Thymus (tissue), 11 donors: ENCODE results near the gene ACTMAP. TPM values are rescaled to one million over a fixed set of nuclear protein-coding genes. Genes with fewer than 3 reads are reported as not detected.
"Not testable (repeated sequence)": the region's sequence is repeated elsewhere in the genome, so short reads cannot be mapped to it uniquely, and the experiment has no call there.

ENCODE experiments used
- DNase-seq, 9 donors: peaks; one replicate each; pipeline ENCODE4 v3.0.0-alpha.2; 2013; ENCODE audit warnings: low spot score in 9 of 9, low read depth in 6 of 9, missing footprints in 1 of 9
- H3K27ac ChIP-seq, 2 donors: one replicate each; pipeline ENCODE4 v1.5.1; 2013; ENCODE audit warnings: control low read depth in 1 of 2, low read depth in 1 of 2, low read length in 1 of 2, mild to moderate bottlenecking in 1 of 2, moderate library complexity in 1 of 2
- H3K27me3 ChIP-seq, 2 donors: one replicate each; pipeline ENCODE4 v1.5.1; 2013; ENCODE audit warnings: low read length in 1 of 2; ENCODE audit not compliant: control insufficient read depth in 2 of 2, insufficient read depth in 1 of 2
- H3K36me3 ChIP-seq, 2 donors: one replicate each; pipeline ENCODE4 v1.5.1; 2013; ENCODE audit warnings: low read length in 1 of 2, mild to moderate bottlenecking in 1 of 2, moderate library complexity in 1 of 2; ENCODE audit not compliant: control insufficient read depth in 2 of 2, insufficient read depth in 2 of 2
- H3K4me1 ChIP-seq, 2 donors: one replicate each; pipeline ENCODE4 v1.5.1; 2013; ENCODE audit warnings: low read length in 2 of 2; ENCODE audit not compliant: control insufficient read depth in 2 of 2, insufficient read depth in 2 of 2
- H3K4me3 ChIP-seq, 2 donors: one replicate each; pipeline ENCODE4 v1.5.1; 2013; ENCODE audit warnings: low read length in 2 of 2, control low read depth in 1 of 2, mild to moderate bottlenecking in 1 of 2
- H3K9me3 ChIP-seq, 2 donors: one replicate each; pipeline ENCODE4 v1.5.1; 2013; ENCODE audit warnings: low read length in 1 of 2, mild to moderate bottlenecking in 1 of 2; ENCODE audit not compliant: control insufficient read depth in 2 of 2, insufficient read depth in 1 of 2
- WGBS: extraction: QIAGEN DNeasy Blood & Tissue Kit; methylation state at CpG from one replicate; pipeline ENCODE4 v1.1.7; 2013; 5-methylcytosine and 5-hydroxymethylcytosine counted together
- polyA plus RNA-seq: library from polyadenylated mRNA; stranded (reverse); fragments of 200-250 nt; gene quantifications from one replicate; pipeline ENCODE4 v1.2.3, GENCODE V29; 2013
- total RNA-seq: library from RNA; stranded (reverse); fragments of 120-200 nt; gene quantifications from one replicate; pipeline ENCODE4 v1.2.4, GENCODE V29; 2013
- donor health status: healthy.

The ACTMAP gene
- total and polyA plus RNA-seq, 2 donors: 1.1 to 7.4 TPM

DNA sequence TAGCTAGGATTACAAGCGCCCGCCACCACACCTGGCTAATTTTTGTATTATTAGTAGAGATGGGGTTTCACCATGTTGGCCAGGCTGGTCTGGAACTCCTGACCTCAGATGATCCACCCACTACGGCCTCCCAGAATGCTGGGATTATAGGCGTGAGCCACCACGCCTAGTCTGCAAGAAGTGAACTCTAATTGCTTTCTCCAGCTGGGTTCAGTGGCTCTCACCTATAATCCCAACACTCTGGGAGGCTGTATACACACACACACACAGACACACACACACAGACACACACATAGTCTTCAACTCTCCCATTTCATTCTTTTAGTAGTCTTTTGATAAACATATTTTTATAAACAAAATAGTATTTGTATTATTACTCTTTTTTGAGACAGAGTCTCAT is 20.2 kb downstream of the ACTMAP start:
- H3K27me3 ChIP-seq, H3K4me3 ChIP-seq, H3K9me3 ChIP-seq, H3K4me1 ChIP-seq, DNase-seq, H3K27ac ChIP-seq: not testable (repeated sequence)
- peaks cover 51 to 58% of the 10 kb centered on the region in 2 donors for H3K36me3 ChIP-seq
- 97% methylated on average over 5 of the region's 5 CpGs for WGBS

DNA sequence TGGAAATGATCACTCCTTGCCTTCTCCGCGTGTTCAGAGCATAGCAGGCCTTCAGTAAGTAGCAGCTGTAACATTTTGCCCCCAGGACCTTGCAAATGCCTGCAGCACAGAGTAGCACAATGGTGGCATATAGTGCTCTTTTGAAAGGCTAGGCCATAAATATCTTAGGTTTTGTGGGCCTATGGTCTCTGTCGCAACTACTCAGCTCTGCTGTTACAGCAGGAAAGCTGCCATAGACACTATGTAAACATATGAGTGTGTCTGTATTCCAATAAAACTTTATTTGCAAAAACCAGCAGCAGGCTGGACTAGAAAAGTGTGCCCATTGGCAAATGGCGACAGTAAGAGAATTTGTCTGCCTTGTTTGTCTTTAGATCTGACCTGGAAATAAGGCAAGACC is 24.0 kb downstream of the ACTMAP start:
- H3K27me3 ChIP-seq: no peaks in the 10 kb centered on the region
- H3K36me3 ChIP-seq: peaks cover 34 to 47% of the 10 kb centered on the region in 2 donors
- no peak for DNase-seq
- no peak overlapping the region for H3K27ac ChIP-seq
- 98% methylated on average over 4 of the region's 4 CpGs for WGBS
- H3K4me3 ChIP-seq: no peak overlapping the region
- no peaks in the 10 kb centered on the region for H3K4me1 ChIP-seq
- H3K9me3 ChIP-seq: no peaks in the 10 kb centered on the region

DNA sequence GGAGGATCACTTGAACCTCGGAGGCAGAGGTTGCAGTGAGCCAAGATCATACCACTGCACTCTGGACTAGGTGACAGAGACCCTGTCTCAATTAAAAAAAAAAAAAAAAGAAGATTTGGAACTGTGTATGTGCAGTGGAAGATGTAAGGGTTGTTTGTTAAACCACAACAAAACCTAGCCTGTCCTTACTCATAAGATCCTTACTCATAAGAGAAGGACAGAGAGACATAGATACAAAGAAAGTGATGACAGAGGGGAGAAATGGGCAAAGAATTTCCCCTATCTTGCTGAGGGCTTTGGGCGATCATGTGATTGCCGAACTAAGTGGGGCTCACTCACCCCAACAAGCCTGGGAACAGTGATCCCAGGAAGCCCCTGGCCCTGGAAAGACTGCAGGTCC is 25.4 kb downstream of the ACTMAP start:
- no peak for DNase-seq
- Histone ChIP-seq H3K27ac (no peak overlapping the region), H3K36me3 (peaks cover 20 to 33% of the 10 kb centered on the region in 2 donors), H3K4me1 (peaks cover 0 to 3% of the 10 kb centered on the region in 2 donors), H3K27me3 (no peaks in the 10 kb centered on the region), H3K9me3 (no peaks in the 10 kb centered on the region), H3K4me3 (no peak overlapping the region)
- 97% methylated on average over 3 of the region's 3 CpGs for WGBS

DNA sequence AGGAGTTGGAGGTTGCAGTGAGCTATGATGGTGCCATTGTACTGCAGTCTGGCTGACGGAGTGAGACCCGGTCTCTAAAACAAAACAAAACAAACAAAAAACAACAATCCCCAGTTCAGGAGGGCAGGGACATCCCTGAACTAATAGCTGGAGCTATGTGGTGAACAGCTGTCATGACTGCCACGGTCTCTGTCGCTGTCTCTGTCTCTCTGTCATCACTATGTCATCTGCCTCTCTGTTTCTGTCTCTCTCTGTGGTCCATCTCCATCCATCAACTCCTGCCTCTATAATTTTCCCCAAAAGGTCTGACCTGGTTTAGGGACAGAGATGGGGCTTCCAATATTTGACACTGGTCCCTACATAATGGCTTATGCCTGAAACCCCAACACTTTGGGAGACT is 26.0 kb downstream of the ACTMAP start:
- H3K9me3 ChIP-seq: no peaks in the 10 kb centered on the region
- H3K36me3 ChIP-seq: peaks cover 17 to 33% of the 10 kb centered on the region in 2 donors
- DNase-seq: no peak
- H3K27me3 ChIP-seq: no peaks in the 10 kb centered on the region
- no peak overlapping the region for H3K27ac ChIP-seq
- peaks cover 3 to 7% of the 10 kb centered on the region in 2 donors for H3K4me1 ChIP-seq
- H3K4me3 ChIP-seq: no peak overlapping the region
- WGBS: 97% methylated on average over 4 of the region's 4 CpGs

DNA sequence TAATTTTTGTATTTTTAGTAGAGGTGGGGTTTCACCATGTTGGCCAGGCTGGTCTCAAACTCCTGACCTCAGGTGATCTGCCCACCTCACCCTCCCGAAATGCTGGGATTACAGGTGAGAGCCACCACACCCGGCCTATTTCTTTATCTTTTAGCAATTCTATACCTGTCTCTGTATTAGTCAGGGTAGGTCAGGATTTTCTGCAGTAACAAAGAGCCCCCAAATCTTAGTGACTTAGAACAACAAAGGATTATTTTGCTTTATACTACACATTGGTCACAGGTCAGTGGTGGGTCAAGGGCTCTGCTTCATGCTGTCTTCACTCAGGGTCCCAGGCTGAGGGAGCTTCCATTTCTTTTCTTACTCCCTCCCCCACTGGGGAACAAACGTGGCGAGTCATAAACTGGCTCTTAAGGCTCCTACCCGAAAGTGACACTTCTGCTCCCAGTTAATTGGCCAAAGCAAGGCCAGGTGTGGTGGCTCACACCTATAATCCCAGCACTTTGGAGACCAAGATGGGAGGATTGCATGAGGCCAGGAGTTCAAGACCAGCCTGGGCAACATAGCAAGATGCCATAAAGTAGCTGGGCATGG is 26.5 kb downstream of the ACTMAP start:
- Histone ChIP-seq H3K9me3 (no peaks in the 10 kb centered on the region), H3K36me3 (peaks cover 14 to 29% of the 10 kb centered on the region in 2 donors), H3K27ac (no peak overlapping the region), H3K27me3 (no peaks in the 10 kb centered on the region), H3K4me1 (peaks cover 8 to 11% of the 10 kb centered on the region in 2 donors), H3K4me3 (no peak overlapping the region)
- 96% methylated on average over 5 of the region's 5 CpGs for WGBS
- DNase-seq: no peak

DNA sequence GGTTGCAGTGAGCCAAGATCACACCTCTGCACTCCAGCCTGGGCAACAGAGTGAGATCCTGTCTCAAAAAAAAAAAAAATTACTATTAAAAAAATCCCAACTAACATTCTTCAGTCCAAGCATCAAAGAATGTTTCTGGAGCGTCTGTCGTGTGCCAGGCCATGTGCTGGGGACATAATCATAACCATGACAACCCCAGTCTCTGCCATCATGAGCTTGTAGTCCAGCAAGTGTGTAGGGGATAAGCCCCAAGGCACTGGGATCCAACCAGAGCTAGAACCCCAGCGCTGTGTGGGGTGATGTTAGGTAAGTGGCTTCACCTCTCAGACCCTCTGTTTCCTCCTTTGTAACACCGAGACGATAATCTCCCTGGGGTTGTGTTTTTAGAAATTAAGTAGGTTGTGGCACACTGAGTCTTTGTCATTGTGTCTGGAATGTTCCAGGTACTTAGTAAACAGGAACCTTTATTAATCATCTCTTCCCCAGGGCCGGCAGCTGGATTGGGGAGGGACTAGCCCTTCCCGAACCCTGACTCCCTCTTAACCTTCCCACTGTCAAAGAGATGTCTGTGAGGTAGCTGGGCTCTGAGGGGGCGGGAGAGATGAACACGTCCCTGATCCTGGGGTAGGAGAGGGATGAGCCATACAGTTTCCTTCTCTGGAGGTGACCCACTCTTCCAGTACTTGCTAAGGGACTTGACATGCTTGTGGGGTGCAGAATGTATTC is 28.2 kb downstream of the ACTMAP start:
- H3K4me1 ChIP-seq: peaks cover 22 to 26% of the 10 kb centered on the region in 2 donors
- no peak overlapping the region for H3K27ac ChIP-seq
- peaks cover 14 to 20% of the 10 kb centered on the region in 2 donors for H3K36me3 ChIP-seq
- H3K27me3 ChIP-seq: no peaks in the 10 kb centered on the region
- 95% methylated on average over 9 of the region's 9 CpGs for WGBS
- H3K9me3 ChIP-seq: peaks cover 0 to 4% of the 10 kb centered on the region in 2 donors
- H3K4me3 ChIP-seq: no peak overlapping the region
- DNase-seq: no peak

DNA sequence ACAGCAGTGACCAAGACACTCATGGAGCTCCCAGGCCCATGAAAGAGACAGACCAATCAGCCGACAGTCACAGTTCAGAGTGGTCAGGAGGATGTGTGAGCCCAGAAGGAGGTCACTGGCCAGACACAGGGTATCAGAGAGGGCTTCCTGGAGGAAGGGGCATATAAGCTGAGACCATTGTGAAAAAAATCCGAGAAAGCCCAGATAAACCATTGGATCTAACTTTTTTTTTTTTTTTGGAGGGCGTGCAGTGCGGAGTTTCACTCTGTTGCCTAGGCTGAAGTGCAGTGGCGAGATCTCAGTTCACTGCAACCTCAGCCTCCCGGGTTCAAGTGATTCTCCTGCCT is 29.2 kb downstream of the ACTMAP start:
- Histone ChIP-seq H3K27ac (peak overlapping the region in 1 of 2 donors; percentile 53), H3K4me3 (no peak overlapping the region), H3K4me1 (peaks cover 27 to 32% of the 10 kb centered on the region in 2 donors), H3K36me3 (peaks cover 7 to 20% of the 10 kb centered on the region in 2 donors), H3K9me3 (peaks cover 0 to 4% of the 10 kb centered on the region in 2 donors), H3K27me3 (no peaks in the 10 kb centered on the region)
- WGBS: 87% methylated on average over 6 of the region's 6 CpGs
- DNase-seq: no peak

DNA sequence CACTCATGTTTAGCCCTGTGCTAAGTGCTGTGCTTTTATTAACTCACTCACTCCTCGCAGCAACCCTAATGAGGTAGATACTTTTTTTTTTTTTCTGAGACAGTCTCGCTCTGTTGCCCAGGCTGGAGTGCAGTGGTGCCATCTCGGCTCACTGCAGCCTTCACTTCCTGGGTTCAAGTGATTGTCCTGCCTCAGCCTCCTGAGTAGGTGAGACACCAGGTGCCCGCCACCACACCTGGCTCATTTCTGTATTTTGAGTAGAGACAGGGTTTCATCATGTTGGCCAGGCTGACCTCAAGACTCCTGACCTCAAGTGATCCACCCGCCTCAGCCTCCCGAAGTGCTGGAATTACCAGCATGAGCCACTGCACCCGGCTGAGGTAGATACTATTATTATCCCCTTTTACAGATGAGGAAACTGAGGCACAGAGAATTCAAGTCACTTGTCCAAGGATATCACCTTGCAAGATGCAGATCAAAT is 30.8 kb downstream of the ACTMAP start:
- peak overlapping the region in 1 of 2 donors; percentile 64 for H3K27ac ChIP-seq
- H3K36me3 ChIP-seq: peaks cover 4 to 12% of the 10 kb centered on the region in 2 donors
- peaks cover 0 to 4% of the 10 kb centered on the region in 2 donors for H3K9me3 ChIP-seq
- H3K4me1 ChIP-seq: peaks cover 39 to 46% of the 10 kb centered on the region in 2 donors
- H3K27me3 ChIP-seq: no peaks in the 10 kb centered on the region
- WGBS: 91% methylated on average over 7 of the region's 7 CpGs
- no peak for DNase-seq
- H3K4me3 ChIP-seq: peak overlapping the region in 1 of 2 donors; percentile 91

DNA sequence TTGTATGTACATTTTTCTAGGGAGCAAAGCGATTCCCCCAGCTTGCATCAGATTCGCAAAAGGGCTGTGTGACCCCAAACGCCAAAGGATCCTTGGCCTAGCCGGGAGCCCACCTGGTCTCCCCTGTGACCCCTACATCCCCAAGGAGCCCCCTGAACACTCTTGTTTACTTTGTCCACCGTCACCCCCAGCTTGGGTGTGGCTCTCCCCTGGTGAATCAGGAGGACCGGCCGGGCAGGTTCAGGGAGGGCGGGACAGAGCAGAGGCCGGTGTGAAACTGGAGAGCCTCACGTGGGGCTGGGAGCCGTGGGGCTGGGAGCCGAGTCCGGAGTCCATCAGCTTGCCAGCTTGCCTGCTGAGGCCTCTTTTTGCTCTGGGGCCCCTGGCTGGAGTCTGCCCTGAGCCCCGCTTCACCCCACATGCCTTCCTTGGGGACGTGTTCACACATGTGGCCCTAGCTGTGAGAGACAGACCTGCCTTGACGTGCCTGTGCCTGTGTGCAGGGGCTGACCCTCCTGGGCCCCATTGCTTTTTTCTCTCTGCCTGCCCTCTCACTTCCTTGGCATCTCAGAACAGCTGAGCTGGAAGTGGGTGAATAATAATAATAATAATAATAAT is 31.4 kb downstream of the ACTMAP start:
- 59% methylated on average over 16 of the region's 16 CpGs for WGBS

More for the DNA sequence above, 31.4 kb downstream of the ACTMAP start:
- Histone ChIP-seq H3K36me3 (peaks cover 4 to 6% of the 10 kb centered on the region in 2 donors), H3K27me3 (no peaks in the 10 kb centered on the region), H3K27ac (peak overlapping the region; percentile 45 to 68), H3K4me1 (peaks cover 42 to 52% of the 10 kb centered on the region in 2 donors), H3K4me3 (peak overlapping the region; percentile 76 to 91), H3K9me3 (peaks cover 0 to 4% of the 10 kb centered on the region in 2 donors)
- peak in 1 of 9 donors; percentile 18 for DNase-seq
